UCSD-AML1 (cell line): ENCODE results near the gene TNK1.
"Not testable (repeated sequence)": the region's sequence is repeated elsewhere in the genome, so short reads cannot be mapped to it uniquely, and the experiment has no call there.

ENCODE experiments used
- DNase-seq: peaks from one replicate; lab custom pipeline; 2025; ENCODE audit not compliant: unreplicated experiment; lab: John Stamatoyannopoulos, UW

Gene TNK1

DNA sequence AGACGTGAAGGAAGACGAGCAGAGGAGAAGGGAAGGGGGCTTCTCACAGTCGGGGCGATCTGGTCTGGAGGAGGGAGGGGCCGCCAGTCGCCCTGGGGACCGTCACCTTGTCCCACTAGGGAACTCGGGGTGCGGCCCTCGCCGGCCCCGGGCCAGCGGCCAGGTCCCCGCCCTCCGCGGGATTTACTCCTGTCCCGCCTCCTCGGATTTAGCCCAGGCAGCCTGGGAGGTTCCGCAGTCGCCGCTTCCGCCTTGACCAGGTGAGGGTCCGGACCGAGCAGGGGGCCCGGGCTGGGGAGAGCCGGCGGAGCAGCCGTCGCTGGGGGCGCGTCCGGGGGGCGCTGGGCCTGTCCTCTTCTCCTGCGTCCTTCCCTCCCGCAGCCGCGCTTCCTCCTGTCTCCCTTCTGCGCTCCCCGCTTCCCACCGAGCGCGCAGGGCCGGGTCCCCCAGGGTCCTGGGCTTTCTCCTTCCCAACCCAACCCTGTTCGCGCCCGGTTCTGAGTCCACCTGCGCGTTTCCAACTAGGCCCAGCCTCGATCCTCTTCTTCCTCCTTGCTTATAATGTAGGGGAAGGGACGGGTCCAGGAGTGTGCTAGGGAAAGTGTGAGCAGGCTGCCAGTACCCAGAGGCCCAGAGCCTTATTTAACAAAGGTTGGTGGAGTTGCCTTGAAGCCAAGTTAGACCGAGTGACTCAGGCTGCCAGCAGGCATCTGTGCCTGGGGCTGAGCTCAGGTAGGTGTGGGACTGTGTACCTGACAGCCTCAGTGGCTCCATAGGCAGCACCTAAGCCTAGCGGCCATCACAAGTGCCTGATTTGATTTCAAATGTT lies at the start of gene TNK1:
Gene TNK1, plus strand, starts transcription at position 235 of the 829 bp plus-strand sequence. CDS start 1,838 bp downstream, outside the sequence.
- no peak for DNase-seq

DNA sequence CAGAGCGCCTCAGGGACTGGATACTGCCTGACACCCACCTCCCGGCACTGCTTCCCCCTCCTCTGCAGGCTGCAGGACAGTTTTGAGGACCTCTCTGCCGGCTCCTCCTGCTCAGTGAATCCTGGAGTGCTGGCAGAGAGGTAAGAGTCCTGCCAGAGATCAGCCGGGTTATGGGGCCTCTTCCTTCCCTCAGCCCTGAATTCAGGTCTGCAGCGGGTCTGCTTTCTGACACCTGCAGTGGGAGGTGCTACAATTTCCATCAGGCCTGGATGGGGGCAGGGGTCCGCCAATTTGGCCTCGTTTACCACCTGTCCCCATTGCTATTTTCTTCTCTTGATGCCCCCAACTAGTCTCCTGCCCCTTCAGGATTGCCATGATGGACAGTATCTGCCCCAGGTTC lies 48.8 kb upstream of the TNK1 start:
- no peak for DNase-seq

DNA sequence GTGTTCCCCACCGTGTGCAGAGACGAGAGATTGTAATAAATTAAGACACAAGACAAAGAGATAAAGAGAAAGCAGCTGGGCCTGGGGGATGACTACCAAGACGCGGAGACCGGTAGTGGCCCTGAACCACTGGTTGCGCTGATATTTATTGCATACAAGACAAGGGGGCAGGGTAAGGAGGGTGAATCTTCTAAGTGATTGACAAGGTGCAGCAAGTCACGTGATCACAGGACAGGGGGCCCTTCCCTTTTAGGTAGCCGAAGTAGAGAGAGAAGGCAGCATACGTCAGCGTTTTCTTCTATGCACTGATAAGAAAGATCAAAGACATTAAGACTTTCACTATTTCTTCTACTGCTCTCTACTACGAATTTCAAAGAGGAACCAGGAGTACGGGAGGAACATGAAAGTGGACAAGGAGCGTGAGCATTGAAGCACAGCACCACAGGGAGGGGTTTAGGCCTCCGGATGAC lies 48.3 kb upstream of the TNK1 start:
- not testable (repeated sequence) for DNase-seq

DNA sequence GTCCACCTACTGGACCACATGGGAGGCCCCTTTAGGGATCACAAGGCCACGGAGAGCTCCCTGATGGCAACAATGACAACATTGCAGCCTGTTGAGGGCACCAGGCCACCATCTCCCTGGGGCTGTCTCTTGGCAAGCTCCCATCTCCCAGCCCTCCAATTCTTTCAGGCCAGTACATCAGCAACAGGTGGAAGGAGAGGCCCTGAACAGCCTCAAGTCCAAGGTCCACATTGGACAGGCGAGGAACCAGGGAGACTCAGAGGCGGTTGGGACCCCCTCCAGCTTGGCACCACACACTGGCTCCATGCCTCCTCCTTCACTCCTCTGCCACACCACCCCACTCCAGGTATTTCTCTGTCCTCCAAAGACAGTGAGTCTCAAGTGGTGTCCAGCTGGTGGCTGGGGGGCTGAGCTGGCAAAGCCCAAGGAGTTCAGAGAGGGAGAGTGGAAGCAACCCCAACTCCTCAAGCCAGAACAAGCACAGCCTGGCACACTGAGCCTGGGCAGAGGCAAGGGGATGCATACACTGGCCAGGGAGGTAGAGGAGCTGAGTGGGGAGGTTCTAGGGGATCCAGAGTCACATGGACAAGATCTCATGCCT lies 45.9 kb upstream of the TNK1 start:
- no peak for DNase-seq

DNA sequence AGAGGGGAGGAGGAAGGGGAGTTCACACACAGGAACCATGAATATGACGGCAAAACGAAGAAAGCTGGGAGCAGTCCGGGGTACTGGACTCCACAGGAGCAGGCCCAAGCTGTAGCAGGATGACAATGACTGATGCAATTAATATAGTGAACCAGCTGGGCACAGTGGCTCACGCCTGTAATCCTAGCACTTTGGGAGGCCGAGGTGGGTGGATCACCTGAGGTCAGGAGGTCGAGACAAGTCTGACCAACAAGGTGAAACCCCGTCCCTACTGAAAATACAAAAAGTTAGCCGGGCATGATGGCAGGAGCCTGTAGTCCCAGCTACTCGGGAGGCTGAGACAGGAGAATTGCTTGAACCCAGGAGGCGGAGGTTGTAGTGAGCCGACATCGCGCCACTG lies 45.1 kb upstream of the TNK1 start:
- not testable (repeated sequence) for DNase-seq

DNA sequence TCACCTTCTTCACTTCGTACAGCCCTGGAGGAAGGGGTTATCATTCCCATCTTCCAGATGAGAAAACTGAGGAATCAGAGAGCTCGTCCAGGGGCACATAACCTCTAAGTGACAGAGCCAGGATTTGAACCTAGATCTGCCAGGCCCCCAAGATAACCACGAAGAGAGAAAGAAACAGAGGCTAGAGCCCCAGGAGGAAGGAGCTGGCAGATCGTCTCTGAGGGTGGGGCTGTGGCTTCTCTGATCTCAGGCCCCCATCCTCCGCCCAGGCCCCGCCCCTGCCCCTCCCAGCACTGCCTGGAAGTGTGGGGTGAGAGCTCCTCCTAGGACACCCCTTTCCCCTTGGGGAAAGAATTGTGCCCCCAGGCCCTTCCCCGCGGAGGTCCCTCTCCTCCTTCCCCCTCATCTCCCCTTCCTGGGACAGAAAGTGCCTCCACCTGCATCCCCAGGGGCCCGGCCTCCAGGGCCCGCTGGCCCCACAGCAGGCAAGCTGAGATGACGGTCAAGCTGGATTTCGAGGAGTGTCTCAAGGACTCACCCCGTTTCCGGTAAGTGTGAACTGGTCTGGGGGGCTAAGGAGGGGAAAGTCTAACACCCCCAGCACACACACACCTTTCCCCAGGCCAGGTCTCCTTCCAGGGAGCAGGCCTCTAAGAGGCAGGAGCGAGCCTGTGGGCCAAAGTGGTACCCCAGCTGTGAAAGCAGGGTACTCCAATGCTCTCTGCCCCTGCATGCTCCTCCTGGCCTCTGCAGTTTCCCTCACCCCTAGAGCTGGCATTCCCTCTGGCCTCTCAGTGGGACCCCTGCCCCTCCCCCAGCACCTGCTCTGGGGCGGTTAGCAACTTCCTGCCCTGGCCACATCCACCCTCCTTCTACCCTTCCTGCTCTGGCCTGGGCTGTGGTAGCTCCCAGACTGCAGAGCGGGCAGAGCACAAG lies 44.4 kb upstream of the TNK1 start, which contains the start of gene ACAP1:
Gene ACAP1, plus strand, starts transcription at position 290 of the 936 bp plus-strand sequence. Its CDS starts 206 bp downstream, at position 496.
- DNase-seq: peak; percentile 87

DNA sequence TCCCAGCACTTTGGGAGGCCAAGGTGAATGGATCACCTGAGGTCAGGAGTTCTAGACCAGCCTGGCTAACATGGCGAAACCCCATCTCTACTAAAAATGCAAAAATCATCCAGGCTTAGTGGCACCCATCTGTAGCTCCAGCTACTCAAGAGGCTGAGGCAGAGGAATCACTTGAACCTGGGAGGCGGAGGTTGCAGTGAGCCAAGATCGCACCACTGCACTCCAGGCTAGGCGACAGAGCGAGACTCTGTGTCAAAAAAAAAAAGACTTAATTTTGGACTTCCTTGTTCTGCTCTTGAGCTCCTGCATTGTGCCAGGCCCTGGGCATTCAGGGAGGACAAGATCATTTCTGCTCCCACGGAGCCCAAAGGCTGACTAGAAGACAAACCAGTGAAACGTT lies 43.3 kb upstream of the TNK1 start:
- DNase-seq: not testable (repeated sequence)

DNA sequence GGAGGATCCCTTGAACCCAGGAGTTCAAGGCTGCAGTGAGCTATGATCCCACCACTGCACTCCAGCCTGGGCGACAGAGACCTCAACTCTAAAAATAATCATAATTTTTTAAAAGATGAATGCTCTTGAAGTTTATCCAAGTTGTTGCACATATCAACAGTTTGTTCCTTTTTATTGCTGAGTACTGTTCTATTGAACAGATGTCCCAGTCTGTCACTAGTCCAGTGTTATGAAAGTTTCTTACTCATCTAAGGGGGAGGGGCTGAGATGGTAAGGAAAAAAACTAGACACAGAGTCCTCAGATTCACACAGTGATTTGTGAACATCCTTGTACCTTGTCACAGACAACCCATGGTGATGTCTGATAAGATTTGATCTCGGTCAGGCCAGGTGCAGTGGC lies 40.7 kb upstream of the TNK1 start:
- DNase-seq: no peak

DNA sequence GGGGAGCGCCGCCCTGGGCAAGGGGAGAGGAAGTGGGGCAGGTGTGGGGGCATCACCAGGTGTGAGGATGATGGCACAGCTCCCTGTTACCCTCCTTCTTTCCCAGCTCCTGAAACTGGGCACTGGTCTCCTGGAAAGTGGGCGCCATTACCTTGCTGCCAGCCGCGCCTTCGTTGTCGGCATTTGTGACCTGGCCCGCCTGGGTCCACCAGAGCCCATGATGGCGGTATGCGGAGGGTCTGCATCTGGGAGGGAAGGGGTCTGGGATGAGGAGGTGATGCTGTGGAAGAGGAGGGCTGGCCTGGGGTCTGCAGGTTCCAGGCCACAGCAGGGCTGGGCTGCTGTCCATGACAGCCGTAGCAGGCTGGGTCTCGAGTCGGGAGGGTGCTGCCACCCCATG lies 39.0 kb upstream of the TNK1 start:
- DNase-seq: no peak

DNA sequence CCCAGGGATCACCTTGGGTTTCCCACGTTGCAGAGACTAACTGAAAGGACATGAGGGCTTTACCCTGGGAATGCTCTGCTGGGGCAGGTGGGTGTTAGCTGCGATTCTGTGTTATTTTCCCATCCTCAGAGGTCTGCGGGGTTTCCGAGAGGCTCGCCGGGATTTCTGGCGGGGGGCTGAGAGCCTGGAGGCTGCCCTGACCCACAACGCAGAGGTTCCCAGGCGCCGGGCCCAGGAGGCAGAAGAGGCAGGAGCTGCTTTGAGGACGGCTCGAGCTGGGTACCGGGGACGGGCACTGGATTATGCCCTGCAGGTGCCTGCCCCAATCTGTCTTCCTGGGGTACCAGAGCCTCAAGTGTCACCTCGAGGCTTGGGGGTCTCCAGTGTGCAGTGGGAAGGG lies 37.6 kb upstream of the TNK1 start:
- DNase-seq: no peak

DNA sequence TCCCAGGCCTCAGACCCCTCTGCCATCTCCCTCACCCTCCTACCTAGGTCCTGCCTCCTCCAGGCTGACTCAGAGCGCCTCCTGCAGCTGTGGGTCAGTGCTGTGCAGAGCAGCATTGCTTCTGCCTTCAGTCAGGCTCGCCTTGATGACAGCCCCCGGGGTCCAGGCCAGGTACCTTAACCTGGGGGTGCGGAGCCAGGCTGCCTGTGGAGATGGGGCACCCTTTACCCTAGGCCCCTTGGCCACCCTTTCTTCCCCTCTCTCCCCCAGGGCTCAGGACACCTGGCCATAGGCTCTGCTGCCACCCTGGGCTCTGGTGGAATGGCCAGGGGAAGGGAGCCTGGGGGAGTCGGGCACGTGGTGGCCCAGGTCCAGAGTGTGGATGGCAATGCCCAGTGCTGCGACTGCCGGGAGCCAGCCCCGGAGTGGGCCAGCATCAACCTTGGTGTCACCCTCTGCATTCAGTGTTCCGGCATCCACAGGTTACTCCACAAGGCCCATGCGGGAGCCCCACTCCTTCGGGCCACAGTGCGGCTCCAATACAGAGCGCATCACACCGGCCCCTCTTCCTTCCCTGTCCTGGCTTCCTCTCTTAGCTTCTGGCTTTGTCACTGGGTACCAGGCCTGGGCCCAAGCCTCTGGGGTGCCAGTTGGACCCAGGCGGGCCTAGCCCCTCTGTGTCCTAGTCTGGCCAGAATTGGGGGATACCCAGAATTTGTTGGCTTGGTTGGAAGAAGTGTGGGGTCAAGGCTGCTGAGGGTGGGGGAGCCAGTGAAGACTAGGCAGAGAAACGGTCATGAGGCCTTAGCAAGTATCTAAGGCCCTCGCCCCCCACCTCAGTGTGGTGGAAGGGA lies 33.9 kb upstream of the TNK1 start:
- DNase-seq: no peak

DNA sequence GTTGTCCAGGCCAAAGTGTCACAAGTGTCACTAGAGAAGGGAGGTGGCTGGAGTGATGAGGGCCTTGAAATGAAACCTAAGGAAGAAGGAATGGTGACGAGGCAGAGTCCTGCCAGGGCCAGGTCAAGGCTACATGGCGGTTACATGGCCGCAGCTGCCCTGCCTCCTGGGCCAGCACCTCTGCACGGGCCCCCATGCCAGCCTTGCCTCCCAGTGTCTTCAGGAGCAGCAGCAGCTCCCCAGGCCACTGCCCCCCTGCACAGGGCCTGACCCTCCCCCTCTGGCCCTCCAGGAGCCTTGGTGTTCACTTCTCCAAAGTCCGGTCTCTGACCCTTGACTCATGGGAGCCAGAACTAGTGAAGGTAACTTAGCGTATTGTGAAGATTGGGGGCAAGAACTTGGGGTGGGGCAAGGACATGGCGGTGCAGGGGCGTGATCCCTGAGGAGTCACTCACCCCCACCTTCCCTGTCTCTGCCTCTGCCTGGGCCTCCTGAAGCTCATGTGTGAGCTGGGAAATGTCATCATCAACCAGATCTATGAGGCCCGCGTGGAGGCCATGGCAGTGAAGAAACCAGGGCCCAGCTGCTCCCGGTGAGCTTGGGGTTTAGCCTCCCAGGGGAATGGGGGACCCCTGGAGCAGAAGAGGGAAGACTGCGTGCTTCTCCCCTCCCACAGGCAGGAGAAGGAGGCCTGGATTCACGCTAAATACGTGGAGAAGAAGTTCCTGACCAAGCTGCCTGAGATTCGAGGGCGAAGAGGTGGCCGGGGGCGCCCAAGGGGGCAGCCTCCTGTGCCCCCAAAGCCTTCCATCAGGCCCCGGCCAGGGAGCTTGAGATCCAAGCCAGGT lies 33.0 kb upstream of the TNK1 start:
- no peak for DNase-seq

DNA sequence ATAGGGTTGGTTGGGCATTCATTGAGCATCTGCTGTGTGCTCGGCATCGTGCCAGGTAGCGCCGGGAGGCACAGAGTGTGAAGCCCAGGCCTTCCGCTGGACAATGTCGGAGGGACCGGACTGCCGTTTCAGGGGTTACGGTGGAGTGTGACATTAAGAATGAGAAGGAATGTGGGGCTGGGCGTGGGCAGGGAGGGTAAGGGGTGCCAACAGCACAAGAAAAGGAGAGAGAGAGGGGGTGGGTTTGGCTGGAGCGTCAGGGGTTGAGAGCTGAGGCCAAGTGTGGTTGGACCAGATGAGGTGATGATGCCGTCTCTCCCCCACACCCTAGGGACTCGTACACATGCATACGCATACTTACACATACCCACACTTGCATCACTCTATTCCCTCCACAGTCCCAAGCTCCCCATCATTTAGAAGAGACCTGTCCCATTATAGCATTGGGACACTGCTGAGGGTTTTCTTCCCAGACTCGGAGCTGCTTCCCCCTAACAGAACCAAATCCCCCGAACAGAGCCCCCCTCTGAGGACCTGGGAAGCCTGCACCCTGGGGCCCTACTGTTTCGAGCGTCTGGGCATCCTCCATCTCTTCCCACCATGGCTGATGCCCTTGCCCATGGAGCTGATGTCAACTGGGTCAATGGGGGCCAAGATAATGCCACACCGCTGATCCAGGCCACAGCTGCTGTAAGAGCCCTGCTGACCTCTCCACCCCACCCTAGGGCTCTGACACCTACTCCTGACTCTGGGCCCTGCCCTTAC lies 32.2 kb upstream of the TNK1 start:
- DNase-seq: no peak

DNA sequence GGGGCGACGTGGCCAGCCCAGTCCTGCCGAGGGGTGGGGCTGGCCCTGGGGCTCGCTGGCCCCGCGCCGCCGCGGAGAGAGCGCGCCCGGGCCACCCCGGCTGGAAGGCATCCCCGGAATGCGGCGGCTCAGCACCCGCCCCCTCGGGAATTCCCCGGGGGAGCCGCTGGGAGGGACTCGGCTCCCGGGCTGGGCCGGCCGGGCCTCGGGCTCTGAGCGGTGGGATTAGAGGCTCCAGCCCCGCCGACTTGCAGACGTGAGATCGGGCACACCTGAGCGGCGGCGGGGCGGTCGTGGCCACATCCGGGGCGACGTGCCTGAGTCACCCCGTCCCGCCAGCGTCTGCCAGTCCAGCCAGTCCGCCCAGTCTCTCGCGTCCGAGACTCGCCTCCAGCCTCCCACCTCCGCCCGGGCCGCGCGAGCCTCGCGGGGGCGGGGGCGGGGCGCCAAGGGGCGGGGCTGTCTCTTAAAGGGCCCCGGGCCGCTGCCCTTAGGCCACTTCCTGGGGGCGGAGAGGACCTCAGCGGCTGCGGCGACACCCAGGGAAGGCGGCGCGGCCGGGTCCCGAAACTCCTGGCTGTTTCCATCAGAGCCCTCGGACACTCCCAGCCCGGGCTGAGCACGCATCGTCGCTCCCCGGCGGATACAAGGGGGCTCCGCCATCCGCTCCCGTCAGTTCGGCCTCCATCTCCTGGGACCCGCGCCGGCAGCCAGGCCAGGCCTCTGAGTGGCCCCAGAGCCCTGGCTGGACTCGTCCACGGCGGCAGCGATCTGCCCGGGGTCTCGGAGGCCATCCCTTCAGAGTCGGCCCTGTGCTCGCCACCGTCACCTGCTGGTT lies 29.0 kb upstream of the TNK1 start, which contains the start of gene KCTD11:
Gene KCTD11, plus strand, starts transcription at position 498 of the 838 bp plus-strand sequence.
- no peak for DNase-seq

DNA sequence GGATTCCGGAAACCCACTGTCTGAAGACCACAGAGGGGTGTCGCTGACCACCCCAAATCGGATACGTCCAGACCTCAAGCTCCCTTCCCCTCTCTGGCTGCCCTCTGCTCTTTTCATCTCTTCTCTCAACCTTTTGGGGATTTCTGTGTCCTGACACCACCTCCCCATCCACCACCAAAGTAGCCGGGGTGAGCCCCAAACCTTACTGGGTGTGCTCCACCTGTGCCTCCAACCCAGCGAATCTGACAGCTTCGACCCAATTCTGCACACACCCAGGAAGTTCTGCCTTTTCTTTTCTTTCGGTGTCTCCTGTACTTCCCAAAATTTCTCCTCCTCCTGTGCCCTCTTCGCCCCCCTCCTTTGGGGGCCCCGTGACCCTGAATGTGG lies 28.4 kb upstream of the TNK1 start:
- no peak for DNase-seq

DNA sequence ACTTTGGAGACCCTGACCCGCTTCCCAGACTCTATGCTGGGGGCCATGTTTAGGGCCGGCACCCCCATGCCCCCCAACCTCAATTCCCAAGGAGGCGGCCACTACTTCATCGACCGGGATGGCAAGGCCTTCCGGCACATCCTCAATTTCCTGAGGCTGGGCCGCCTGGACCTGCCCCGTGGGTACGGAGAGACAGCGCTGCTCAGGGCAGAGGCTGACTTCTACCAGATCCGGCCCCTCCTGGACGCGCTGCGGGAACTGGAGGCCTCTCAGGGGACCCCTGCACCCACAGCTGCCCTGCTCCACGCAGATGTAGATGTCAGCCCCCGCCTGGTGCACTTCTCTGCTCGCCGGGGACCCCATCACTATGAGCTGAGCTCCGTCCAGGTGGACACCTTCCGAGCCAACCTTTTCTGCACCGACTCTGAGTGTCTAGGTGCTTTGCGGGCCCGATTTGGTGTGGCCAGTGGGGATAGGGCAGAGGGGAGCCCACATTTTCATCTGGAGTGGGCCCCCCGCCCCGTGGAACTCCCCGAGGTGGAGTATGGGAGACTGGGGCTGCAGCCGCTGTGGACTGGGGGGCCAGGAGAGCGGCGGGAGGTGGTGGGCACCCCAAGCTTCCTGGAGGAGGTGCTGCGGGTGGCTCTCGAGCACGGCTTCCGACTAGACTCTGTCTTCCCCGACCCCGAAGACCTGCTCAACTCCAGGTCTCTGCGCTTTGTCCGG lies 27.8 kb upstream of the TNK1 start:
- no peak for DNase-seq

DNA sequence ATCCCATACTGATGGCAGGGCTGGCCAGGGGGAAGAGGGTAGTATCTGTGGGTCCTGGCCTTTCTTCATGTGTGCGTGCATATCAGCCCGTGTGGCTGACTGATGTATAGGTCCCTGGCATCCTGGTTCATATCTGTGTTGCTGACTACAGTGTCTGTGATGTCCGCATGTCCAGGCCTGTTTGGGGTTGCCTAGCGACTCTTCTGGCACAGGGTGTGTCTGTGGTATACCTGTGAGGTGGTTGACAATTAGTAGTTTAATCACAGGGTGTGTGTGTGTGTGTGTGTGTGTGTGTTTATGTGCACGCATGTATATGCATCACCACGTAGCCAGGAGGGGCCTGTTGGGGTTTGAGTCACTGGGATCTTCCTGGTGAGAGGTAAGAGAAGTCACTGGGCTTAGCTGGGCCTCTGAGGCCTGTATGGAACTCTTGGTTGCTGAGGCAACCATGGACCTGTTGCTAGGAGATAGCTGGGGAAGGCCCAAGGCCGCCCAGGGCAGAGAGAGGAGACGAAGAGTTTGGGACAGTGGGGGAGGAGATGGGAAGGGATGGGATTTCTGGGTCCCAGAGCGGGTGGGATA lies 26.5 kb upstream of the TNK1 start:
- no peak for DNase-seq
